Stimulated activated CD8-positive, alpha-beta memory T cell treated with anti-CD3 and anti-CD28 coated beads, Interleukin-12 subunit alpha, Interleukin-12 subunit beta, amount 100 ng/mL, for 1 hour (primary cell): ENCODE data around the gene UGT1A10.
"Not testable (repeated sequence)": the region's sequence is repeated elsewhere in the genome, so short reads cannot be mapped to it uniquely, and the experiment has no call there.

Experiments
- DNase-seq: peaks from one replicate; pipeline ENCODE4 v3.0.0-alpha.2; 2020; ENCODE audit warnings: low read depth

The UGT1A10 gene

DNA sequence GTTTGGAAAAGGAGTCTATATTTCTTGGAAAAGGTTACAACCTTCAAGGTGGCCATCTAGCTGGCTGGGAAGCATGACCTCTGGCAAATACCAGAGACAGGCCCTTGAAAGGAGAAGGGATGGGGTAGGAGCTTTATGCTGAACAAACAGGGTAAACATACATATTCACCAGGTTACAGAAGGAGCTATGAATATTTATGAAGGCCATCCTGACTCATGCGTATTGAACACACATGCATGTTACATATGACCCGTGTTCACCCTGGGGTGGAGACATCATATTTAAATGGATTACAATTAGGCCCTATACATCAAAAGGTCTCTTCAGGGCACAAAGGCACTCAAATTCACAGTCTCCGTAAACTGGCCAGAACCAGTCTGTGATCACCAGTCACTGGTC, 19.7 kb downstream of the UGT1A10 start:
- not testable (repeated sequence) for DNase-seq

DNA sequence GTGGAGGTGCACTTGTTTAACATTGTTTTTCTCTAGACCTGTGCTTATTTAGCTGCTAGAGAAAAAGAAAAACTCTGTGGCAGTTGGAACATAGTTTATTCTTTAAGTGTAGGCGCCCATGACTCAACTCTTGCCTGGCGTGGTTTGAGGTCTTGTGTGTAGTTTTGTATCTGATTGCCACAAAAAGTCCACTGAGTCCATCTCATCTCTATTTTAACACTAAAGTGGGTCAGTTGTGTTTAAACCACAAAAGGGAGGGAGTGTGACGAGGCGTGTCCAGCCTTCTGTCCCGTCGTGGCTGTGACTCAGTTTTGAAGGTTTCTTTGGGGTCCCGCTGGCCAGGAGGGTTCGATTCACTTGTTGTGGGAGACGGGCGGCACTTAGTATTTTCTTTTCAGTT, 20.2 kb downstream of the UGT1A10 start:
- DNase-seq: no peak

DNA sequence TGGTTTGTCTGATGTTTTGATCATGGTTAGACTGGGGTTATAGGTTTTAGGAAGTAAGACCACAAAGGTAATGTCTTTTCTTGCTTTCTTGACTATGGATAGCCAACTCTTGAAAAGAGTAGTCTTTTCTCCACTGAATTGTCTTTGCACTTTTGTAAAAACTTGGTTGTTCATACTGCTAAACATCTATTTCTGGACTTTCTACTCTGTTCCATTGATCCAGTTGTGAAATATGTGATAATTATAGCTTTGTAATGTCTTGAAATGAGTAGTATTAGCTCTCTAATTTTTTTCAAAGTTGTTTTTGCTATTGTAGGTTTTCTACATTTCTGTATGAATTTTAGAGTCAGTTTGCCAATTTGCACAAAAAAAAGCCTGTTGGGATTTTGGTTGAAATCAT, 22.4 kb downstream of the UGT1A10 start:
- DNase-seq: no peak

DNA sequence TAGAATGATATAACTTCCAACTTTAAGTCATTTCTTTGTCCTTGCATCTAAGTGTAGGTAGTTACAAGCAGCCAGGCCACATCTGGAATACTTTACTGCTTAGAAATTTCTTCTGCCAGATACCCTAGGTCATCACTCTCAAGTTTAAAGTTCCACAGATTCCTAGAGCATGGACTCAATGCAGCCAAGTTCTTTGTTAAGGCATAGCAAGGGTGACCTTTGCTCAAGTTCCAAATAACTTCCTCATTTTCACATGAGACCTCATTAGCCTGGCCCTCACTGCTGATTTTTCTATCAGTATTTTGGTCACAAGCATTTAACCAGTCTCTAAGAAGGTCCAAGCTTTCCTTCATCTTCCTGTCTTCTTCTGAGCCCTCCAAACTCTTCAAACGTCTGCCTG, 27.7 kb downstream of the UGT1A10 start:
- no peak for DNase-seq

DNA sequence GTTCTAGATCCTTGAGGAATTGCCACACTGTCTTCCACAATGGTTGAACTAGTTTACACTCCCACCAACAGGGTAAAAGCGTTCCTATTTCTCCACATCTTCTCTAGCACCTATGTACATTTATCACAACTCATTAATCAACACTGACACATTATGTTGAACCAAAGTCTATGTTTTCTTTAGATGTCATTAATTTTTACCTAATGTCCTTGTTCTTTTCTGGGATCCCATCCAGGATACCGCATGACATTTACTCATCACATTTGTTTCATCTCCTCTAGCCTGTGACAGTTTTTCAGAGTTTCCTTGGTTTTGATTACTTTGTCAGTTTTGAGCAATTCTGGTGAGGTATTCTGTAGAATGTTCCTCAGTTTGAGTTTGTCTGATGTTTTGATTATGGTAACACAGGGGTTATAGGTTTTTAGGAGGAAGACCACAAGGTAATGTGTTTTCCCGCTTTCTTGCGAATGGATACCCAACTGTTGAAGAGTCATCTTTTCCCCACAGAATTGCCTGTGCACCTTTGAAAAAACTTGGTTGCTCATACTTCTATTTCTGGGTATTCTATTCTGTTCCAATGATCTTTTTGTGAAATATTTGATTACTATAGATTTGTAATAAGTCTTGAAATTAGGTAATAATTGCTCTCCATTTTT, 32.5 kb downstream of the UGT1A10 start:
- DNase-seq: no peak

GRCh38 chr2:233671290-233672161, 35.3 kb downstream of the UGT1A10 start, which contains the start of gene UGT1A9:
Gene UGT1A9, plus strand, starts transcription at chr2:233671898. Its CDS starts 37 bp downstream, at chr2:233671935.
- no peak for DNase-seq

DNA sequence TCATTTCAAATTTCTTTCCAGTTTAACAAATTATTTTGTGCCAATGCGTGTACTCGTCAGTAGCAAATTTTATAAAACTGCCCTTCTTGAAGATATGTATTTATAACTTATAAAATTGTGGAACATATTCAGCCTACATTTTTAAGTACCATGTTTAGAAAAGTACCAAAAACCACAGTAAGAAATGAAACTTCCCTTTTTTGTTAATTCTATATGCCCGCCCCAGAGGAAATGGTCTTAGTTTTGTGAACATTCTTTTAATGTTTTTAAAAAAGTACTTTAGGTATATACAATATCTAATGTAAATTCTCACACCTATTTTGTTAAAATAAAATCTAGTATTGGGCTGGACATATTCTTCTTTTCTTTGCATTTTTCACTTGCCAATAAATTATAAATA, 36.6 kb downstream of the UGT1A10 start:
- DNase-seq: no peak

DNA sequence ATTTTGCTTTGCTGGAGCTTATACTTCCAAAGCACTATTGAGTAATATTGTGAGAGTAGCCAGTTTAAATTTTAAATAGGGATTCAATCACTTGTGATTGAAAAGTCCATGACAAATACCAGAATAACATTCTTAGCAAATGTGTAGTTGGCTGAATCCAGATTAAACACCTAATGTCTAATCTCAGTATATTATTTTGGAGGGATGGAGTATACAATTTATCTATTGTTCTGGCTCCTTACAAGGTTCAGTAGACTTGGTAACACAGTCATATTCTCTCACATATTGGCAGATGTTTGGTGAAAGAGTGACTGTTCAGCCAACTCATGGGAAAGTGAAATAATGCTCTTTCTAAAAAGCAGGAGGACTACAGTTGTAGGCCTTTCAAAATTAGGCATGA, 37.6 kb downstream of the UGT1A10 start:
- no peak for DNase-seq

DNA sequence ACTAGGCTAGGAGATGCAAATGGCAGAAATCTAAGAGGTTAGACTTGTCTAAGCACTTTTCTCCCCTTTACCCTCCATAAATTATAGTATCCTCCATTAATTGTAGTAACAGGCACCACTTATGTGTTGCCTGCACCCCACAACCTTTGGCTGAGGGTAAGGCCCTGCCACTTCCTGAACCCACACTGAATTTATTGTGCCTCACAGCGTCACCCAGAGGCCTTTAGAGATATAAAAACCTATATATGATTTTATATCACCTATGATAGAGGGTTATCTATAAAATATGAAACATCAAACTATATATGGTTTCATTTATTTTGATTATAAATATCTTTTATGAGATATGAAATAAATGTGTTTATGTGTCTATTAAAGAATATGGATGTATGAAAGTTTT, 38.1 kb downstream of the UGT1A10 start:
- no peak for DNase-seq

DNA sequence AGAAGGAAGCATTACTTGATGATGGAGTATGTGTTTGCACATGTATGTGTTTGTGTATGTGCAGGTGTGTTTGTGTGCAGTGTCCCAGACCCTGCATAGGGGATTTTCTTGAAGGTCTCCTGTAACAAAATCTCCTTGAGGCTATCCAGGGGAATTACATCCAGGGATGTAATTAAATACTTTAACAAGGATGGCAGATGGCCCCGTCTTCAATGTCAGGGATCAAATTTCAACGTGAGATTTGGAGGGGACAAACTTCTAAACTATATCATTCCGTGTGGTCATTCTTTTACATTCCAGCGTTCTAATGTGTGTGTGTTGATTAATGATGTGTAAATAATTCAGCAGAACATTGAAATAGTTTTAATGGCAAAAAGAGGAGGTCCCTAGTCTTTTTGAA, 38.7 kb downstream of the UGT1A10 start:
- no peak for DNase-seq

DNA sequence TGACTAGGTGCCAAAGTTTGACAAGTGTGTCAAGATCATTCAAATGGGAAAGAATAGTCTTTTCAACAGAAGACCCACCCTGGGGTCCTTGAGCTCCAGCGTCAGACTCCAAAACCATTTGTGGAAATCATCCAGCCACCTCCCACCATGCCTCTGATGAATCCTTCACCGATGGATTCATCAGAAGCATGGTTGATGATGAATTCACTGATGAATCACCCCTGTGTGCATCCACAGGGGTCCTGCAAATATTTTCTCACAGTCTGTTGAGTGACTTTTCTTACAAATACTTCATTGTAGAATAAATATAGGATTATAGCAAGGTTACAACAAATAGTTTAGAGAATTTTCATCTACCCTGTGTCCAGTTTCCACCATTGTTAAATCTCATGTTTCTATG, 39.8 kb downstream of the UGT1A10 start:
- DNase-seq: no peak

- DNase-seq: no peak
Measured at GRCh38 chr2:233679196-233679595, 42.9 kb downstream of the UGT1A10 start.

- DNase-seq: no peak
Measured at GRCh38 chr2:233680361-233681045, 44.3 kb downstream of the UGT1A10 start.

GRCh38 chr2:233681521-233682099, 45.4 kb downstream of the UGT1A10 start, which contains the start of gene UGT1A7:
Gene UGT1A7, plus strand, starts transcription at chr2:233681901. Its CDS starts 37 bp downstream, at chr2:233681938.
- no peak for DNase-seq

DNA sequence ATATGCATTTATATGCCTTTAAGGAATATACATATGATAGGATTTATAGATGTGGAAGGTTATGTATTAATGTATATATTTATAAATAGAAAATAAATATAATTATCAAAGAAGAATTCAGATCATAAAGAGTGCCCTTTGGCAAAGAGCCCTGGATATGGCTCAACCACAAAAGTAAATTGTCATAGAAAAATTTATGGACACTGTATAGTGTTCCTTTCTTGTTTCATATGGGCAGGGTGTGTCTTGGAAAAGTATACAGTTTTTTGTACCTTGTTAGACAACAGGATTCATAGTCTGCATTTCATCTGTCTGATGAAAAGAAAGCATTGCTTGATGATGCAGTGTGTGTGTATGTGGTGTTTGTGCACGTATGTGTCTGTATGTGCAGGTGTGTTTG, 48.4 kb downstream of the UGT1A10 start:
- DNase-seq: no peak

DNA sequence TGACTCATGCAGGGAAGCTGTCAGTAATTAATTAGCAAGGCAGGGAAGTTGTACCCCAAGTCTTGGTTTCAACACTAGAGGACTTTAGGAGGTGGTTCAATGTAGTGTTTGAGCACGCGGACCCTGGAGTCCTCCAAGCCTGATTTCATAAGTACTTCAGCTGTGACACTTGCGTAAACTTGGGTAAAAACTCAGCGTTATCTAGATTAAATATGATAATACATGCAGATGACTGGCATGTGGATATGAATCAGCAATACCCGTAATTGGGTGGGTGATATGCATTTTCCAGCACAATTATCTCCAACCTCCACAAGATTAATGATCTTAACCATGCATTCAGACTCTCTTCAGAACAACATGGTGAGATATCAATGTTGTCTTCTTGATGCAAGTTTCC, 50.7 kb downstream of the UGT1A10 start:
- DNase-seq: no peak

DNA sequence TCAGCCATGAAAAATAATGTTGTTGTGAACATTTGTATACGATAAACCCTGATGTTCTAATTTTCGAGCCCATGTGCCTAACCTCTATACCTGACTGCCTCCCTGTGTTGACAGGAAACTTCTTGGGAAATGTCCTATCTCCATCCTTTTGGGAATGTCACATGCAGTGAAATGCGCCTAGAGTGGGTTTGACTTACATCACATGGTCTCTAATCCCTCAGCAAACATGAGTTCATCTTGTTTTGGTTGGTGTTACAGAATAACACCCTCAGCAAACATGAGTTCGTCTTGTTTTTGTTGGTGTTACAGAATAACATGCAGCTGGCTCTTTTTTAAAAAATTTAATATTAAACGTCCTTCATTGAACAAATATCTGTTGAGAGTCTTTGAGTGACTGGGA, 52.1 kb downstream of the UGT1A10 start:
- DNase-seq: no peak

DNA sequence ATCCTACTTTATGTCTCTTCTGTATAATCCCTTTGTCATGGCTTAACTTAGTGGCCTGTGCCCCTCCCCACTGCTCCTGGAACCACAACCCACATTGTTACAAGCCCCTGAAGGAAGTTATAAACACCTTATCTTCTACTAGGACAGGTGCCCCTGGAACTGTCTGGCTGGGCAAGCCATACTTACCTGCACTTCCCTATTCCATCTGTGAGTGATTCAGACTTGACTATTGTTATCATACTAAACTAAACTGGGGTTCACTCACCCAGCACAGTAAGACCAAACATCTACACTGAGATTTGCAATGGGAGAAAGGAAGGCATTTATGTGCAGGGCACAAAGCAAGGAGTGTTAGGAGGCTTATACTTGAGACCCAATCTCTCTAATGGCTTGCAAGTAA, 52.8 kb downstream of the UGT1A10 start:
- no peak for DNase-seq

- no peak for DNase-seq
Measured at GRCh38 chr2:233689501-233689900, 53.3 kb downstream of the UGT1A10 start.

GRCh38 chr2:233690444-233690843, 54.2 kb downstream of the UGT1A10 start:
- DNase-seq: no peak

GRCh38 chr2:233691443-233692433, 55.5 kb downstream of the UGT1A10 start:
- DNase-seq: no peak
